Panc1 (cell line): ENCODE data around the gene TEAD2.

Source experiments
- CTCF ChIP-seq: fragments of 450-650 bp; IDR thresholded peaks from 2 replicates; pipeline ENCODE4 v1.5.1; 2017; ENCODE audit warnings: mild to moderate bottlenecking
- POLR2AphosphoS5 ChIP-seq: IDR thresholded peaks from 2 replicates; pipeline ENCODE4 v1.6.1; 2012; ENCODE audit warnings: mild to moderate bottlenecking, low read depth, low read length, moderate library complexity
- REST ChIP-seq, 2 experiments: IDR thresholded peaks; 2 replicates each; pipeline ENCODE4 v1.6.1; 2011 to 2012; ENCODE audit warnings: low read depth in 2 of 2, control low read depth in 1 of 2, low read length in 1 of 2, mild to moderate bottlenecking in 1 of 2, moderate library complexity in 1 of 2; ENCODE audit not compliant: insufficient read depth in 1 of 2
- SIN3A ChIP-seq: IDR thresholded peaks from 2 replicates; pipeline ENCODE4 v1.6.1; 2012; ENCODE audit warnings: low read depth, mild to moderate bottlenecking, low read length, moderate library complexity, borderline replicate concordance; ENCODE audit not compliant: insufficient read depth

- TF ChIP-seq CTCF (no peak), POLR2AphosphoS5 (no peak), REST (IDR thresholded peaks at IDR 0.05; ENCODE audit: insufficient read depth in 1 of 2, low read depth in 2 of 2, low read length in 1 of 2) (no peak), SIN3A (no peak)
These were observed at the start of gene TEAD2 for GRCh38 chr19:49362048-49362928.
